ENCODE data around the gene ABTB2.

DNA sequence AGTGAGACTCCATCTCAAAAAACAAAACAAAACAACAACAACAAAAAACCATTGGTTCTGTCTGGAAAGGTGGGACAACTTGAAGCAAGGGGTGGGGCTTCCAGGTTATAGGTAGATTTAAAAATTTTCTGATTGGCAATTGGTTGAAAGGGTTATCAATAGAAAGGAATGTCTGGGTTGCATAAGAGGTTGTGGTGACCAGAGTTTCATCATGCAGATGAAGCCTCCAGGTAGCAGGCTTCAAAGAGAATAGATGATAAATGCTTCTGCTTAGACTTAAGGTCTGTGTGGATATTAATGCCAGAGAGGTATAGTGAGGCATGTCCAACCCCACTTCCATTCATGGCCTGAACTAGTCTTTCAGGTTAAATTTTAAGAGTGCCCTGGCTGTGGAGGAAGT lies 135.8 kb downstream of the ABTB2 start:
- TF ChIP-seq GABPA (IDR thresholded peaks at IDR 0.05; ENCODE audit: borderline replicate concordance, insufficient read depth, low read length) (no peak), YY1 (IDR thresholded peaks at IDR 0.05; ENCODE audit: low read depth, low read length) (no peak)
